ENCODE measurements around the gene ATP11C.
"Not testable (repeated sequence)": the region's sequence is repeated elsewhere in the genome, so short reads cannot be mapped to it uniquely, and the experiment has no call there.

ATP11C gene

GRCh38 chrX:139708067-139708466, 224.8 kb downstream of the ATP11C start, which contains the start of gene MCF2:
Gene MCF2 (minus strand): TSS chrX:139708167. CDS start chrX:139651744, 56,423 bp downstream.
- DNase-seq (ENCODE audit: low spot score) = no peak

GRCh38 chrX:139702658-139703057, 230.2 kb downstream of the ATP11C start:
- DNase-seq (ENCODE audit: low spot score) = no peak

GRCh38 chrX:139692908-139693307, 239.9 kb downstream of the ATP11C start:
- no peak for DNase-seq (ENCODE audit: low spot score)

GRCh38 chrX:139692506-139692849, 240.4 kb downstream of the ATP11C start:
- no peak for DNase-seq (ENCODE audit: low spot score)

- DNase-seq (ENCODE audit: low spot score) = no peak
These were observed 240.9 kb downstream of the ATP11C start for GRCh38 chrX:139691843-139692505.

- no peak for DNase-seq (ENCODE audit: low spot score)
These were observed 241.4 kb downstream of the ATP11C start for GRCh38 chrX:139691493-139691842.

- DNase-seq (ENCODE audit: low spot score) = not testable (repeated sequence)
These were observed 247.7 kb downstream of the ATP11C start for GRCh38 chrX:139685175-139685574.

GRCh38 chrX:139680356-139680755, 252.5 kb downstream of the ATP11C start:
- no peak for DNase-seq (ENCODE audit: low spot score)

Measured in HuH-7 (cell line).